ENCODE data around the gene LARGE1. TPM values are rescaled to one million over a fixed set of nuclear protein-coding genes. Genes with fewer than 3 reads are reported as not detected.

Gene LARGE1
- total RNA-seq, 3 donors from 2014 or later, result 23.6 to 27.8 (median 26.1) TPM

GRCh38 chr22:33889748-33890147, 30.5 kb downstream of the LARGE1 start:
- no peak for DNase-seq (ENCODE audit: low spot score in 2 of 2)
- Histone ChIP-seq H3K27ac (no peak overlapping the region), H3K4me1 (no peaks in the 10 kb centered on the region), H3K27me3 (no peaks in the 10 kb centered on the region), H3K9me3 (no peaks in the 10 kb centered on the region), H3K4me3 (no peak overlapping the region), H3K36me3 (no peaks in the 10 kb centered on the region)
- intact Hi-C loops (cut with DNase I; ENCODE audit: low total_unique reads), result no loop called here
- TF ChIP-seq POLR2AphosphoS5 (IDR thresholded peaks at IDR 0.05), result no peak
- no peak for TF ChIP-seq POLR2A (IDR thresholded peaks at IDR 0.05)
- TF ChIP-seq CTCF (IDR thresholded peaks at IDR 0.05), result no peak

GRCh38 chr22:33888821-33889220, 31.5 kb downstream of the LARGE1 start:
- TF ChIP-seq CTCF (IDR thresholded peaks at IDR 0.05) (no peak), POLR2A (IDR thresholded peaks at IDR 0.05) (no peak), POLR2AphosphoS5 (IDR thresholded peaks at IDR 0.05) (no peak)
- H3K4me1 ChIP-seq, result peaks cover 0 to under 1% of the 10 kb centered on the region in 2 donors
- intact Hi-C loops (cut with DNase I; ENCODE audit: low total_unique reads), result no loop called here

GRCh38 chr22:33887173-33887572, 33.1 kb downstream of the LARGE1 start:
- no peaks in the 10 kb centered on the region for H3K9me3 ChIP-seq
- no peak overlapping the region for H3K4me3 ChIP-seq
- H3K36me3 ChIP-seq, result no peaks in the 10 kb centered on the region
- TF ChIP-seq CTCF (IDR thresholded peaks at IDR 0.05) (no peak), POLR2A (IDR thresholded peaks at IDR 0.05) (no peak), POLR2AphosphoS5 (IDR thresholded peaks at IDR 0.05) (no peak)
- intact Hi-C loops (cut with DNase I; ENCODE audit: low total_unique reads), result no loop called here
- H3K27ac ChIP-seq, result no peak overlapping the region
- no peaks in the 10 kb centered on the region for H3K27me3 ChIP-seq
- peaks cover 0 to 5% of the 10 kb centered on the region in 2 donors for H3K4me1 ChIP-seq
- no peak for DNase-seq (ENCODE audit: low spot score in 2 of 2)

More at GRCh38 chr22:33888821-33889220, 31.5 kb downstream of the LARGE1 start:
- H3K9me3 ChIP-seq, result no peaks in the 10 kb centered on the region
- no peaks in the 10 kb centered on the region for H3K27me3 ChIP-seq
- H3K27ac ChIP-seq, result no peak overlapping the region
- H3K36me3 ChIP-seq, result no peaks in the 10 kb centered on the region
- H3K4me3 ChIP-seq, result no peak overlapping the region
- no peak for DNase-seq (ENCODE audit: low spot score in 2 of 2)

DNA sequence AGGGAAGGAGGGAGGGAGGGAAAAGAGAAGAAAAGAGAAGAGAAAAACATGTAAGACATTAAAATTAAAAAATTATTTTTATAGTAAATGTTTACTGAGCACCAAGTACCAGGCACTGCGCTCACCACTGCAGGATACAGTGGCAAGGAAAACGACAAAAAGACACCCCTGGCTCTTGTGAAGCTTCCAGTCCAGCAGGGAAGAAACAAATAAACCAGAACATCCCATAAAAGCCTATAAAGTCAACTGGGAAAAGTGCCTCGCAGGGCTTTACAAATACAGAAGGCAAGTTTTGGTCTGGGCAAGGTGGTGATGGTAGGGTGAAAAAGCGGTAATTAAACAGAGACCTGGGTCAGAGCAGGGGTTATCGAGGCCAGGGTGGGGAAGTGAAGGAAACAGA, 33.6 kb downstream of the LARGE1 start:
- H3K27ac ChIP-seq, result no peak overlapping the region

GRCh38 chr22:33884829-33885228, 35.4 kb downstream of the LARGE1 start:
- TF ChIP-seq POLR2A (IDR thresholded peaks at IDR 0.05) (no peak), CTCF (IDR thresholded peaks at IDR 0.05) (no peak)
- H3K9me3 ChIP-seq, result no peaks in the 10 kb centered on the region
- no peaks in the 10 kb centered on the region for H3K27me3 ChIP-seq
- H3K36me3 ChIP-seq, result no peaks in the 10 kb centered on the region
- H3K27ac ChIP-seq, result no peak overlapping the region
- no peak for DNase-seq (ENCODE audit: low spot score in 2 of 2)
- intact Hi-C loops (cut with DNase I; ENCODE audit: low total_unique reads), result no loop called here
- peaks cover 0 to 5% of the 10 kb centered on the region in 2 donors for H3K4me1 ChIP-seq
- no peak overlapping the region for H3K4me3 ChIP-seq

More for the DNA sequence above, 33.6 kb downstream of the LARGE1 start:
- H3K9me3 ChIP-seq, result no peaks in the 10 kb centered on the region
- no peaks in the 10 kb centered on the region for H3K36me3 ChIP-seq
- TF ChIP-seq CTCF (IDR thresholded peaks at IDR 0.05), result no peak
- H3K4me1 ChIP-seq, result peaks cover 0 to 5% of the 10 kb centered on the region in 2 donors
- H3K27me3 ChIP-seq, result no peaks in the 10 kb centered on the region
- H3K4me3 ChIP-seq, result no peak overlapping the region
- intact Hi-C loops (cut with DNase I; ENCODE audit: low total_unique reads), result no loop called here
- no peak for DNase-seq (ENCODE audit: low spot score in 2 of 2)
